ENCODE results near the gene AGAP2.

The AGAP2 gene

GRCh38 chr12:57767305-57767698, 28.8 kb upstream of the AGAP2 start:
- no peak for DNase-seq (ENCODE audit: low spot score)

GRCh38 chr12:57766464-57767304, 28.1 kb upstream of the AGAP2 start, which contains the start of gene CYP27B1:
Gene CYP27B1, minus strand, starts transcription at chr12:57767078. Its CDS starts 37 bp downstream, at chr12:57767041.
- DNase-seq (ENCODE audit: low spot score), result no peak

- no peak for DNase-seq (ENCODE audit: low spot score)
Observed at GRCh38 chr12:57765698-57766463, 27.3 kb upstream of the AGAP2 start.

GRCh38 chr12:57765003-57765697, 26.6 kb upstream of the AGAP2 start:
- DNase-seq (ENCODE audit: low spot score), result no peak

GRCh38 chr12:57764662-57765002, 26.1 kb upstream of the AGAP2 start:
- no peak for DNase-seq (ENCODE audit: low spot score)

- DNase-seq (ENCODE audit: low spot score), result no peak
Observed at GRCh38 chr12:57763881-57764661, 25.5 kb upstream of the AGAP2 start.

- DNase-seq (ENCODE audit: low spot score), result no peak
Observed at GRCh38 chr12:57762463-57762862, 23.9 kb upstream of the AGAP2 start.

GRCh38 chr12:57761391-57761998, 23.0 kb upstream of the AGAP2 start:
- no peak for DNase-seq (ENCODE audit: low spot score)

GRCh38 chr12:57760347-57760982, 21.9 kb upstream of the AGAP2 start:
- DNase-seq (ENCODE audit: low spot score), result no peak

- DNase-seq (ENCODE audit: low spot score), result no peak
Observed at GRCh38 chr12:57759360-57759980, 20.9 kb upstream of the AGAP2 start.

- no peak for DNase-seq (ENCODE audit: low spot score)
Observed at GRCh38 chr12:57758552-57759359, 20.2 kb upstream of the AGAP2 start.

GRCh38 chr12:57757771-57758170, 19.2 kb upstream of the AGAP2 start:
- no peak for DNase-seq (ENCODE audit: low spot score)

- peak; percentile 74 for DNase-seq (ENCODE audit: low spot score)
Observed at GRCh38 chr12:57756406-57757341, 18.1 kb upstream of the AGAP2 start.

GRCh38 chr12:57755454-57756372, 17.2 kb upstream of the AGAP2 start:
- no peak for DNase-seq (ENCODE audit: low spot score)

- no peak for DNase-seq (ENCODE audit: low spot score)
Observed at GRCh38 chr12:57755194-57755453, 16.6 kb upstream of the AGAP2 start.

- no peak for DNase-seq (ENCODE audit: low spot score)
Observed at GRCh38 chr12:57754411-57755193, 16.1 kb upstream of the AGAP2 start, which contains the start of gene MARCHF9. Gene MARCHF9, plus strand, starts transcription at chr12:57755103. Its CDS starts 426 bp downstream, at chr12:57755529.
